ENCODE results near the gene LRP3.

LRP3 gene

DNA sequence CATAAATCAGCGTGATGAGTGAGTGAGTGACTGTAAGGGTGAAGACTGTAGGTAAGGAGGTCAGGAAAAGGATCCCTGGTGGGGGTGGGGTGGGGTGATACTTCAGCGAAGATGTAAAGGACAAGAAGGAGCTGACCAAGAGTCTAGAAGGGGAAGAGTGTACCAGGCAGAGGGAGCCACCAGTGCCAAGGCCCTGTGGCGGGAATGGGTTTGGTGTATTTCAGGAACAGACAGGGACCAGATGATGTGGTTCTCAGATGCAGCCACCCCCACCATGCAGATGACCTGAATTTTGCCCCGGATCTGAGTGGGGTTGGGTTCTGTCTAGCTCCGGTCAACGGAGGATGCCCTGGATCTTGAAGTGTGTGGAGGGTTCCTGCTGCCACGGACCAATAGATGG, 61.7 kb downstream of the LRP3 start:
- DNase-seq (ENCODE audit: low read depth), result no peak

- DNase-seq (ENCODE audit: low read depth), result no peak
Observed at GRCh38 chr19:33256261-33256660, 62.1 kb downstream of the LRP3 start.

- no peak for DNase-seq (ENCODE audit: low read depth)
Observed at GRCh38 chr19:33257828-33258227, 63.7 kb downstream of the LRP3 start.

Measured in EH (cell line).